Measurements from ENCODE around the gene GRHL1.
A peak's percentile ranks its signal among the peaks of the same experiment; 100 is the strongest.

The GRHL1 gene

GRCh38 chr2:10043906-10044601 lies 92.6 kb downstream of the GRHL1 start:
- DNase-seq: peak; percentile 98

DNA sequence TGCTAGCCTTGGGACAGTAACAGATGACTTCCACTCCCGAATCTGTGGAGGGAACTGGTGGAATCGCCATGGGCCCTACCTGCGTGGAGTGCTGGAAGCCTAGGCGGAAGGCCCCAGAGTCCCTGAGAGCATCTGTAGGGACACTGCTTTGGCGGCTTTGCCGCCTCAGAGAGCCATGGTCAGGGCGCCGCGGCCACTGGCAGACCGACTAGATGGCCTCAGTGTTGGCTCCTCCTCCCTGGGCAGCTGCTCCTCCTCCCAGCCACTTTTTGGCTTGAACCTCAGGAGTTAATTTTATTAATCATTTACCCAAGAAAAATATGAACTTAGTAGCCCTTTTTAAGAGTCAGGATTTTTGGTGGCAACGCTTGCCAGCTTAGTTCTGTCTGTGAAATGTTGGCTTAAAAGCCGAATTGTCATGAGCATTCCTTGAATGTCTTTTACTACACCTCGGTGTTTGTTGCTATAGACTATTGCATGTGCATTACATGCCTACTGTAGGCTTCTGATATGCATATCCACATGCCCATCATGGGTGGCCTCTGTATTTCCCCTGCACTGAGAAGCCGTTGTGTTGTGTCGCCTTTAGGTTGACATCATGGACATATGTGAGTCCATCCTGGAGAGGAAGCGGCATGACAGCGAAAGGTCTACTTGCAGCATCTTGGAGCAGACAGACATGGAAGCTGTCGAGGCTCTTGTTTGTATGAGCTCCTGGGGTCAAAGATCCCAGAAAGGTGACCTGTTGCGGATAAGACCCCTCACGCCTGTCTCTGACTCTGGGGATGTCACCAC lies 94.3 kb downstream of the GRHL1 start:
- peak; percentile 29 for DNase-seq

- no peak for DNase-seq
These were observed 95.4 kb downstream of the GRHL1 start for GRCh38 chr2:10046931-10047330.

DNA sequence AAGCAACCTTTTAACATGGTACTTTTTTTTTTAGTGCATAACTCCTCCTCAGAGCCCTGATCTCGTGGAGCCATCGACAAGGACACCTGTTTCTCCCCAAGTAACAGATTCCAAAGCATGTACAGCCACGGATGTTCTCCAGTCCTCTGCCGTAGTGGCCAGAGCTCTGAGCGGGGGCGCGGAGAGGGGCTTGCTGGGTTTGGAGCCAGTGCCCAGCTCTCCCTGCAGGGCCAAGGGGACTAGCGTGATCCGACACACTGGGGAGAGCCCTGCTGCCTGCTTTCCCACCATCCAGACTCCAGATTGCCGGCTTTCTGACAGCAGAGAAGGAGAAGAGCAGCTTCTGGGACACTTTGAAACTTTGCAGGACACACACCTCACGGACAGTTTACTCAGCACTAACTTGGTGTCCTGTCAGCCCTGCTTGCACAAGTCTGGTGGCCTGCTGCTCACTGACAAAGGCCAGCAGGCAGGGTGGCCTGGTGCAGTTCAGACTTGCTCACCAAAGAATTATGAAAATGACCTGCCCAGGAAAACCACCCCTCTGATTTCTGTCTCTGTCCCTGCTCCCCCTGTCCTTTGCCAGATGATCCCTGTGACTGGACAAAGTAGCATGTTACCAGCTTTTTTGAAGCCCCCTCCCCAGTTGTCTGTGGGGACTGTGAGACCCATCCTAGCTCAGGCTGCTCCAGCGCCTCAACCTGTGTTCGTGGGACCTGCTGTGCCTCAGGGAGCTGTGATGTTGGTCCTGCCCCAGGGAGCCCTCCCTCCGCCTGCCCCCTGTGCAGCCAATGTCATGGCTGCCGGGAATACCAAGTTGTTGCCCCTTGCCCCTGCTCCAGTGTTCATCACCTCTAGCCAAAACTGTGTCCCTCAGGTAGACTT lies 96.4 kb downstream of the GRHL1 start:
- peak; percentile 20 for DNase-seq

GRCh38 chr2:10048501-10049171 lies 97.1 kb downstream of the GRHL1 start:
- DNase-seq: peak; percentile 36

Data from left hindlimb (tissue), 1 donor.